GM04503 (cell line): ENCODE data around the gene SMIM5.
A peak's percentile ranks its signal among the peaks of the same experiment; 100 is the strongest.
"Not testable (repeated sequence)": the region's sequence is repeated elsewhere in the genome, so short reads cannot be mapped to it uniquely, and the experiment has no call there.

ENCODE experiments used
- DNase-seq: peaks from one replicate; pipeline ENCODE4 v3.0.0-alpha.2; 2012; ENCODE audit warnings: low read depth

Gene SMIM5

GRCh38 chr17:75625813-75626486 lies 7.3 kb upstream of the SMIM5 start:
- no peak for DNase-seq

- no peak for DNase-seq
Observed at GRCh38 chr17:75626496-75627038, 6.7 kb upstream of the SMIM5 start.

GRCh38 chr17:75627094-75627493 lies 6.1 kb upstream of the SMIM5 start:
- DNase-seq, result no peak

GRCh38 chr17:75628425-75628824 lies 4.8 kb upstream of the SMIM5 start:
- no peak for DNase-seq

- DNase-seq, result no peak
Observed at GRCh38 chr17:75629157-75629556, 4.1 kb upstream of the SMIM5 start.

- no peak for DNase-seq
Observed at GRCh38 chr17:75630071-75630917, 2.9 kb upstream of the SMIM5 start.

GRCh38 chr17:75631353-75631752 lies 1.9 kb upstream of the SMIM5 start:
- DNase-seq, result no peak

- no peak for DNase-seq
Observed at GRCh38 chr17:75632428-75632827, 806 bp upstream of the SMIM5 start.

GRCh38 chr17:75633486-75634375 lies 497 bp downstream of the SMIM5 start:
- peak; percentile 70 for DNase-seq

- DNase-seq, result no peak
Observed at GRCh38 chr17:75634376-75634740, 1.1 kb downstream of the SMIM5 start.

GRCh38 chr17:75634754-75635609 lies 1.7 kb downstream of the SMIM5 start:
- DNase-seq, result no peak

- no peak for DNase-seq
Observed at GRCh38 chr17:75635610-75636202, 2.5 kb downstream of the SMIM5 start.

GRCh38 chr17:75636381-75637142 lies 3.3 kb downstream of the SMIM5 start:
- no peak for DNase-seq

GRCh38 chr17:75637143-75637538 lies 3.9 kb downstream of the SMIM5 start:
- DNase-seq, result no peak

GRCh38 chr17:75637551-75637950 lies 4.3 kb downstream of the SMIM5 start:
- no peak for DNase-seq

- DNase-seq, result not testable (repeated sequence)
Observed at GRCh38 chr17:75638039-75638438, 4.8 kb downstream of the SMIM5 start.

GRCh38 chr17:75638893-75639292 lies 5.7 kb downstream of the SMIM5 start:
- DNase-seq, result no peak

- DNase-seq, result no peak
Observed at GRCh38 chr17:75639327-75639726, 6.1 kb downstream of the SMIM5 start.

- no peak for DNase-seq
Observed at GRCh38 chr17:75639771-75640555, 6.7 kb downstream of the SMIM5 start.
